ENCODE data around the gene SKIL. TPM values are rescaled to one million over a fixed set of nuclear protein-coding genes. Genes with fewer than 3 reads are reported as not detected.

The SKIL gene
- total and polyA plus RNA-seq, 12 donors, result 8.7 to 52.1 (median 42.0) TPM

GRCh38 chr3:170418422-170419398, 61.2 kb downstream of the SKIL start, which contains the start of gene CLDN11:
Gene CLDN11 (plus strand): TSS chr3:170418868. CDS start chr3:170419067, 199 bp downstream.
- Histone ChIP-seq H3K9me3 (replicated peaks in 1 of 3) (no peaks in the 10 kb centered on the region), H3K27me3 (peaks cover 15% of the 10 kb centered on the region), H3K27ac (peak within 1 kb of the TSS in 2 of 5 donors; percentile 67 to 86), H3K4me1 (replicated peaks in 1 of 2) (peaks cover 8 to 17% of the 10 kb centered on the region in 2 donors), H3K4me3 (peak within 1 kb of the TSS in 2 of 4 donors; percentile 22 to 61), H3K36me3 (replicated peaks in 1 of 2) (no peaks in the 10 kb centered on the region)
- peak in 2 of 6 experiments; percentile 1 to 8 for TF ChIP-seq CTCF (IDR thresholded peaks at IDR 0.05)
- TF ChIP-seq POLR2A (IDR thresholded peaks at IDR 0.05), result no peak
- WGBS, 4 donors, result 2 to 5% (median 4%) methylated on average over 21 to 79 of the region's 79 CpGs
- DNase-seq, result peak in 2 of 7 donors; percentile 16 to 18
- intact Hi-C loops (cut with DNase I), result loop anchor here (10.0 kb wide), 2 partner anchors 276 to 396 kb away; no protein-coding TSS in a partner anchor

- Histone ChIP-seq H3K9me3 (replicated peaks in 1 of 3) (no peaks in the 10 kb centered on the region), H3K4me1 (replicated peaks in 1 of 2) (peaks cover 8 to 17% of the 10 kb centered on the region in 2 donors), H3K36me3 (replicated peaks in 1 of 2) (no peaks in the 10 kb centered on the region), H3K27ac (peak overlapping the region in 2 of 5 donors; percentile 67 to 86), H3K27me3 (peaks cover 15% of the 10 kb centered on the region), H3K4me3 (peak overlapping the region in 1 of 4 donors; percentile 61)
- peak in 3 of 7 donors; percentile 16 to 23 (median 16) for DNase-seq
- intact Hi-C loops (cut with DNase I), result loop anchor here (10.0 kb wide), 2 partner anchors 275 to 395 kb away; no protein-coding TSS in a partner anchor
- TF ChIP-seq CTCF (IDR thresholded peaks at IDR 0.05) (no peak), POLR2A (IDR thresholded peaks at IDR 0.05) (no peak)
- WGBS, 4 donors, result 8 to 9% (median 8%) methylated on average over 13 to 58 of the region's 58 CpGs
These were observed 62.1 kb downstream of the SKIL start for GRCh38 chr3:170419557-170420087.

- 58 to 66% (median 62%) methylated on average over 16 to 17 of the region's 17 CpGs for WGBS, 4 donors
- Histone ChIP-seq H3K27me3 (peaks cover 15% of the 10 kb centered on the region), H3K27ac (peak overlapping the region in 3 of 5 donors; percentile 32 to 86 (median 67)), H3K9me3 (replicated peaks in 1 of 3) (no peaks in the 10 kb centered on the region), H3K4me3 (peak overlapping the region in 1 of 4 donors; percentile 61), H3K36me3 (replicated peaks in 1 of 2) (no peaks in the 10 kb centered on the region), H3K4me1 (replicated peaks in 1 of 2) (peaks cover 8 to 17% of the 10 kb centered on the region in 2 donors)
- DNase-seq, result peak in 1 of 7 donors; percentile 19
- intact Hi-C loops (cut with DNase I), result no loop called here
- TF ChIP-seq CTCF (IDR thresholded peaks at IDR 0.05) (no peak), POLR2A (IDR thresholded peaks at IDR 0.05) (no peak)
These were observed 62.8 kb downstream of the SKIL start for GRCh38 chr3:170420307-170420821.

Measured in adrenal gland (tissue), 12 donors.